ENCODE measurements around the gene SSTR3. TPM values are rescaled to one million over a fixed set of nuclear protein-coding genes. Genes with fewer than 3 reads are reported as not detected.

Gene SSTR3
- total and polyA plus RNA-seq, 9 of the 15 experiments (the other 6 are each of a cell fraction or from before 2014, with no cell fraction given): 0.03 TPM; not detected in 8

DNA sequence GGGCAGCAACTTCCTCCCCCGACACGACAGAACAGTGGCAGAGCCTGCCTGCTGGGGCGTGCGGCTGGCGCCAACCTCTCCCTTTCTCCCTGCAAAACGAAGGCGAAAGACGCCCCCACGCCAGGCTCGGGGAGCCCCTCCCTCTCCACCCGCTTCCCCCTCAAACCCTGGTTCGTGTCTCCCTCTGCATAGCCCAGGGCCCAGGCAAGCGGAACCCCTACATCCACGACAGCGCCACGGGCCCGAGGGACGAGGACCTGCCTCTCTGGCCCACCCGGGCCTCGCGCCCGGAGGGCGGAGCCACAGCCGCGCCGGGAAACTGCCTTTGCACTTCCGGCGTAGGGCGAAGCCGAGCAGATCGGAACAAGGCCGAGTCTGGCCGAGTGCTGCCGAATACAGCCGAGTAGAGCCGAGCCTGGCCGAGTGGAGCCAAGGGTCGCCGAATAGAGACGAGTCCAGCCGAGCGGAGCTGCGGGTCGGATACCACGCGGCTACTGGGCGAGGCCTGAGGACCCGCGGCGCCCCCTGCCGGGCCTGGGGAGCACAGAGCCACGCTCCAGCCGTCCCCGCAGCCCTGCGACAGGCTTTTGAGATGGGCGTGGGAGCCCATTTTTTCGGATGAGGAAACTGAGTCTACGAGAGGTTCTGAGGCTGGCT, 13.0 kb downstream of the SSTR3 start (continued):
- TF ChIP-seq, protein P1, sequence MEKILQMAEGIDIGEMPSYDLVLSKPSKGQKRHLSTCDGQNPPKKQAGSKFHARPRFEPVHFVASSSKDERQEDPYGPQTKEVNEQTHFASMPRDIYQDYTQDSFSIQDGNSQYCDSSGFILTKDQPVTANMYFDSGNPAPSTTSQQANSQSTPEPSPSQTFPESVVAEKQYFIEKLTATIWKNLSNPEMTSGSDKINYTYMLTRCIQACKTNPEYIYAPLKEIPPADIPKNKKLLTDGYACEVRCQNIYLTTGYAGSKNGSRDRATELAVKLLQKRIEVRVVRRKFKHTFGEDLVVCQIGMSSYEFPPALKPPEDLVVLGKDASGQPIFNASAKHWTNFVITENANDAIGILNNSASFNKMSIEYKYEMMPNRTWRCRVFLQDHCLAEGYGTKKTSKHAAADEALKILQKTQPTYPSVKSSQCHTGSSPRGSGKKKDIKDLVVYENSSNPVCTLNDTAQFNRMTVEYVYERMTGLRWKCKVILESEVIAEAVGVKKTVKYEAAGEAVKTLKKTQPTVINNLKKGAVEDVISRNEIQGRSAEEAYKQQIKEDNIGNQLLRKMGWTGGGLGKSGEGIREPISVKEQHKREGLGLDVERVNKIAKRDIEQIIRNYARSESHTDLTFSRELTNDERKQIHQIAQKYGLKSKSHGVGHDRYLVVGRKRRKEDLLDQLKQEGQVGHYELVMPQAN (IDR thresholded peaks at IDR 0.05; ENCODE audit: borderline replicate concordance): no peak
- TF ChIP-seq RFX5 (IDR thresholded peaks at IDR 0.05; ENCODE audit: low read depth, low read length): no peak
- TF ChIP-seq, protein P2, sequence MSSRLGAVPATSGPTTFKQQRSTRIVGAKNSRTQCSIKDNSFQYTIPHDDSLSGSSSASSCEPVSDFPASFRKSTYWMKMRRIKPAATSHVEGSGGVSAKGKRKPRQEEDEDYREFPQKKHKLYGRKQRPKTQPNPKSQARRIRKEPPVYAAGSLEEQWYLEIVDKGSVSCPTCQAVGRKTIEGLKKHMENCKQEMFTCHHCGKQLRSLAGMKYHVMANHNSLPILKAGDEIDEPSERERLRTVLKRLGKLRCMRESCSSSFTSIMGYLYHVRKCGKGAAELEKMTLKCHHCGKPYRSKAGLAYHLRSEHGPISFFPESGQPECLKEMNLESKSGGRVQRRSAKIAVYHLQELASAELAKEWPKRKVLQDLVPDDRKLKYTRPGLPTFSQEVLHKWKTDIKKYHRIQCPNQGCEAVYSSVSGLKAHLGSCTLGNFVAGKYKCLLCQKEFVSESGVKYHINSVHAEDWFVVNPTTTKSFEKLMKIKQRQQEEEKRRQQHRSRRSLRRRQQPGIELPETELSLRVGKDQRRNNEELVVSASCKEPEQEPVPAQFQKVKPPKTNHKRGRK (tag; IDR thresholded peaks at IDR 0.05): no peak
- TF ChIP-seq FOXA1 (IDR thresholded peaks at IDR 0.05; ENCODE audit: borderline replicate concordance): no peak
- no peak for TF ChIP-seq STAG1 (CRISPR knock-in tag; IDR thresholded peaks at IDR 0.05; ENCODE audit: borderline replicate concordance)
- no peak for TF ChIP-seq MYBL2 (IDR thresholded peaks at IDR 0.05; ENCODE audit: low read depth)
- TF ChIP-seq MYBL2 (CRISPR knock-in tag; IDR thresholded peaks at IDR 0.05; ENCODE audit: borderline replicate concordance): no peak
- TF ChIP-seq ELF2 (CRISPR knock-in tag; IDR thresholded peaks at IDR 0.05): no peak
- no peak for TF ChIP-seq CBFB (CRISPR knock-in tag; IDR thresholded peaks at IDR 0.05)
- TF ChIP-seq CSDE1 (IDR thresholded peaks at IDR 0.05): no peak
- TF ChIP-seq ZNF263 (CRISPR knock-in tag; IDR thresholded peaks at IDR 0.05; ENCODE audit: borderline replicate concordance): peak; percentile 67; the same call in 1 of the 2 replicates
- TF ChIP-seq ZNF75A (CRISPR knock-in tag; IDR thresholded peaks at IDR 0.05): no peak
- no peak for TF ChIP-seq ZNF696 (CRISPR knock-in tag; conservative IDR thresholded peaks at IDR 0.05)
- TF ChIP-seq, protein P3, sequence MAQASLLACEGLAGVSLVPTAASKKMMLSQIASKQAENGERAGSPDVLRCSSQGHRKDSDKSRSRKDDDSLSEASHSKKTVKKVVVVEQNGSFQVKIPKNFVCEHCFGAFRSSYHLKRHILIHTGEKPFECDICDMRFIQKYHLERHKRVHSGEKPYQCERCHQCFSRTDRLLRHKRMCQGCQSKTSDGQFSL (CRISPR knock-in tag; IDR thresholded peaks at IDR 0.05): no peak
- TF ChIP-seq, protein P3 (tag; IDR thresholded peaks at IDR 0.05): no peak
- TF ChIP-seq MYC (IDR thresholded peaks at IDR 0.05; ENCODE audit: low read depth, low read length): peak; percentile 94
- TF ChIP-seq MYC (CRISPR knock-in tag; IDR thresholded peaks at IDR 0.05; ENCODE audit: borderline replicate concordance, low read depth): peak; percentile 26; the same call in 1 of the 2 replicates
- TF ChIP-seq ZNF324 (CRISPR knock-in tag; IDR thresholded peaks at IDR 0.05): no peak
- TF ChIP-seq ETS2 (tag; IDR thresholded peaks at IDR 0.05; ENCODE audit: borderline replicate concordance, poor library complexity, severe bottlenecking): no peak
- TF ChIP-seq C11orf30 (IDR thresholded peaks at IDR 0.05; ENCODE audit: low read depth): no peak
- no peak for TF ChIP-seq E4F1 (CRISPR knock-in tag; IDR thresholded peaks at IDR 0.05; ENCODE audit: borderline replicate concordance)
- no peak for TF ChIP-seq MECOM (CRISPR knock-in tag; IDR thresholded peaks at IDR 0.05)

Data from K562 (cell line).